Activated naive CD4-positive, alpha-beta T cell treated with anti-CD3 and anti-CD28 coated beads for 36 hours (primary cell): Measurements from ENCODE around the gene SERTAD1. TPM values are rescaled to one million over a fixed set of nuclear protein-coding genes. Genes with fewer than 3 reads are reported as not detected.

Source experiments
- CTCF ChIA-PET: fragments of 350-600 bp; sonication (Branson Sonifier 250); formaldehyde crosslinking; loops from one replicate; lab custom pipeline; 2021; ENCODE audit warnings: antibody characterized with exemption; lab: Charles Lee
- DNase-seq: peaks from one replicate; pipeline ENCODE4 v3.0.0-alpha.2; 2020
- H3K27ac Mint-ChIP-seq: one replicate; pipeline ENCODE4 v1.8.0; 2021; ENCODE audit warnings: mild to moderate bottlenecking, mixed read lengths
- H3K27me3 Mint-ChIP-seq: one replicate; pipeline ENCODE4 v1.8.0; 2021; ENCODE audit warnings: low read depth, mixed read lengths
- H3K36me3 Mint-ChIP-seq: one replicate; pipeline ENCODE4 v1.8.0; 2021; ENCODE audit warnings: low read depth, mixed read lengths
- H3K4me1 Mint-ChIP-seq: one replicate; pipeline ENCODE4 v1.8.0; 2021; ENCODE audit warnings: low read depth, mixed read lengths
- H3K4me3 Mint-ChIP-seq: one replicate; pipeline ENCODE4 v1.8.0; 2021; ENCODE audit warnings: mild to moderate bottlenecking, moderate library complexity, mixed read lengths
- H3K9me3 Mint-ChIP-seq: one replicate; pipeline ENCODE4 v1.8.0; 2021; ENCODE audit warnings: mixed read lengths
- intact Hi-C: fragments of 100-400 bp; cut with micrococcal nuclease; formaldehyde crosslinking; loops from one replicate; pipeline ENCODE4 v1.15.1; 2023
- total RNA-seq, 2 experiments: library from RNA; stranded (reverse); gene quantifications; one replicate each; pipeline ENCODE4 v1.2.3, GENCODE V29; 2021

SERTAD1 gene, protein sequence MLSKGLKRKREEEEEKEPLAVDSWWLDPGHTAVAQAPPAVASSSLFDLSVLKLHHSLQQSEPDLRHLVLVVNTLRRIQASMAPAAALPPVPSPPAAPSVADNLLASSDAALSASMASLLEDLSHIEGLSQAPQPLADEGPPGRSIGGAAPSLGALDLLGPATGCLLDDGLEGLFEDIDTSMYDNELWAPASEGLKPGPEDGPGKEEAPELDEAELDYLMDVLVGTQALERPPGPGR
- 1 to 10 TPM; 8.8 to 9.2 TPM for total RNA-seq

- peak; percentile 100 for DNase-seq
- H3K36me3 Mint-ChIP-seq, result peaks cover 12% of the 10 kb centered on the region
- intact Hi-C loops, result loop anchor here (1.0 to 5.0 kb wide), 9 partner anchors 8 to 1023 kb away; partner anchors contain the start of genes AKT2, BLVRB, C19orf47 and COQ8B
- H3K4me3 Mint-ChIP-seq, result peak within 1 kb of the TSS; percentile 89
- no peaks in the 10 kb centered on the region for H3K27me3 Mint-ChIP-seq
- no peaks in the 10 kb centered on the region for H3K9me3 Mint-ChIP-seq
- CTCF ChIA-PET, result interaction anchor here (1.0 to 1.7 kb wide), 5 partner anchors 13 to 96 kb away, joined by 3 to 7 read pairs (median 5); no protein-coding TSS in a partner anchor
- peaks cover 21% of the 10 kb centered on the region for H3K4me1 Mint-ChIP-seq
- peak within 1 kb of the TSS; percentile 97 for H3K27ac Mint-ChIP-seq
These were observed at the start of gene SERTAD1 for GRCh38 chr19:40425450-40426287. TSS of gene SERTAD1 (minus strand) at chr19:40425992. CDS start at chr19:40423546, 2,446 bp downstream.

DNA sequence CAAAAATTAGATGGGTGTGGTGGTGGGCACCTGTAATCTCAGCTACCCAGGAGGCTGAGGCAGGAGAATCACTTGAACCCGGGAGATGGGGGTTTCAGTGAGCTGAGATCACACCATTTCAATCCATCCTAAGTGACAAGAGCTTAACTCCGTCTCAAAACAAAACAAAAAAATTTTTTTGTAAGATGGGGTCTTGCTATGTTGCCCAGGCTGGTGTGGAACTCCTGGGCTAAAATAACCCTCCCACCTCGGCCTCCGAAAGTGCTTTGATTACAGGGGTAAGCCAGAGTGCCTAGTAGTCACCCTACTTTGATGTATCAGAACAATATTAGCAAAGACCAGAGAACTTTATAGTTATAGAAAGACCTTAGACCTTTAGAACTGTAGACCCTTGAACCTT lies 48.9 kb upstream of the SERTAD1 start:
- Mint-ChIP-seq H3K4me3 (no peak overlapping the region), H3K36me3 (no peaks in the 10 kb centered on the region), H3K4me1 (peaks cover 2% of the 10 kb centered on the region), H3K27me3 (no peaks in the 10 kb centered on the region), H3K27ac (no peak overlapping the region), H3K9me3 (no peaks in the 10 kb centered on the region)
- CTCF ChIA-PET, result interaction anchor here (0.7 kb wide), 1 partner anchor 54 kb away, joined by 3 read pairs; no protein-coding TSS in a partner anchor
- intact Hi-C loops, result no loop called here
- no peak for DNase-seq

- peaks cover 3% of the 10 kb centered on the region for H3K27me3 Mint-ChIP-seq
- no peak overlapping the region for H3K4me3 Mint-ChIP-seq
- no peaks in the 10 kb centered on the region for H3K36me3 Mint-ChIP-seq
- H3K27ac Mint-ChIP-seq, result no peak overlapping the region
- no peak for DNase-seq
- CTCF ChIA-PET, result no interaction called here
- intact Hi-C loops, result no loop called here
- peaks cover 2% of the 10 kb centered on the region for H3K4me1 Mint-ChIP-seq
- H3K9me3 Mint-ChIP-seq, result no peaks in the 10 kb centered on the region
These were observed 46.7 kb upstream of the SERTAD1 start for GRCh38 chr19:40472516-40472915.

DNA sequence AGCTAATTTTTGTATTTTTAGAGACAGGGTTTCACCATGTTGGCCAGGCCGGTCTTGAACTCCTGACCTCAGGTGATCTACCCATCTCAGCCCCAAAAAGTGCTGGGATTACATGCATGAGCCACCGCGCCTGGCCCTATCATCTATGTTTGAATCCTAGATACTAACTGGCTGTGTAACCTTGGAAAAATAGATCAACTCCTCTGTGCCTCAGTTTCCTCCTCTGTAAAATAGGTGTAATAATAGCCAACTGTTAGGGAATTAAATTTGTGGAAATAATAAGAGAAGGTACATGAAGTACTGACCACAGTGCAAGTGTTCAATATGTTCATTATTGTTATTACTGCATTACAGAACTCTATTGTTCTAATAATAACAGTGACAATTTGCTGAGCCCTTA lies 45.3 kb upstream of the SERTAD1 start:
- no peak overlapping the region for H3K4me3 Mint-ChIP-seq
- no peak for DNase-seq
- H3K27me3 Mint-ChIP-seq, result peaks cover 10% of the 10 kb centered on the region
- intact Hi-C loops, result no loop called here
- no peak overlapping the region for H3K27ac Mint-ChIP-seq
- H3K36me3 Mint-ChIP-seq, result peaks cover 4% of the 10 kb centered on the region
- no peaks in the 10 kb centered on the region for H3K9me3 Mint-ChIP-seq
- CTCF ChIA-PET, result interaction anchor here (1.3 kb wide), 1 partner anchor 166 kb away, joined by 4 read pairs; no protein-coding TSS in a partner anchor
- peaks cover 9% of the 10 kb centered on the region for H3K4me1 Mint-ChIP-seq

DNA sequence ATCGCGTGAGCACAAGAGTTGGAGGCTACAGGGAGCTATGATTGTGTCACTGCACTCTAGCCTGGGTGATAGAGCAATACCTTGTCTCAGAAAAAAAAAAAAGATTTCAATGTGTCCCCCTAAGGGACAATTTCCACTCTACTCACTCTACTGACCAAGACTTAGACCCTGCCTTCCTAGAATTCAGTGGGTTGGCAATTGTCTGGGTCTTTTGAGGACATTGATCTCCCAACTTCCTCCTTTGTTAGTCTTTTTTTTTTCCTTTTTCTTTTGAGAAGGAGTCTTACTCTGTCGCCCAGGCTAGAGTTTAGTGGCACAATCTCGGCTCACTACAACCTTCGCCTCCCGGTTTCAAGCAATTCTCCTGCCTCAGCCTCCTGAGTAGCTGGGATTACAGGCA lies 43.2 kb upstream of the SERTAD1 start:
- intact Hi-C loops, result loop anchor here (10.0 kb wide), 1 partner anchor 324 kb away; no protein-coding TSS in a partner anchor

DNA sequence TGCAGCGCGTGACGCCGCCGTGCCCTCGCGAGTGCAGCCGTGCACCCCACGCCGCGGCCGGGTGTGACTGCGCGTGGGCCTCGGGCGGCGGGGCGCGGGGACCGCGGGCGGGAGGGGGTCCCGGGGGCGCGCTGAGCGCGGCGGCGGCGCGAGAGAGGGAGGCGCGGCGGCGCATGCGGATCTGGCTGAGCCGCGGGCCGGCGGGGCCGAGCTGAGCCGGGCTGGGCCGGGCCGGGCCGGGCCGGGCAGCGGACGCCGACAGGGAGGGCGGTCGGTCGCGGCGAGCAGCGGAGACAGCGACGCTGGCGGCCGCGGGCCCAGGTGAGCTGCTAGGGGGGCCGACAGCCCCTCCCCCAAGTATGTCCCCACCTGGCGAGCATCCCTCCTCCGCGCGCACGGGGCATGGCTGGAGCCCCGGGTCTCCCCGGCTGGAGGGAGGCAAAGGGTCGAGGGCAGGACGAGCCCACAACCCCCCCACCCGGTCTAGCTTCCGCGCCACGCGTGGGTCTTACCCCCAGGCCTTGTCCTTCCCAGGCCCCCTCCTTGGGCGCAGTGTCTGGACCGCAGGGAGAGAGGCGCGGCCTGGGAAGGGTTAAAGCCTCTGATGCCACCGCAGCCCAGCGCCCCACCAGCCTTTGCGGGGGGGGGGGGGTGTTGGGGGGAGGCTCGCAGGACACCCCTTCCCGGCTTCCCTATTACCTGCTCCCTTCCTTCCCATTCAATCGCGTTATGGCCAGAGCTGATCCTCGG lies 41.4 kb upstream of the SERTAD1 start, which contains the start of gene SPTBN4:
Gene SPTBN4, plus strand, starts transcription at position 17 of the 750 bp plus-strand sequence. CDS start 5,621 bp downstream, outside the sequence.
- peaks cover 26% of the 10 kb centered on the region for H3K4me1 Mint-ChIP-seq
- CTCF ChIA-PET, result interaction anchor here (0.6 to 1.1 kb wide), 2 partner anchors 9 to 24 kb away, joined by 3 read pairs; no protein-coding TSS in a partner anchor
- H3K9me3 Mint-ChIP-seq, result no peaks in the 10 kb centered on the region
- H3K27me3 Mint-ChIP-seq, result peaks cover 10% of the 10 kb centered on the region
- peak within 1 kb of the TSS; percentile 1 for H3K27ac Mint-ChIP-seq
- H3K4me3 Mint-ChIP-seq, result peak within 1 kb of the TSS; percentile 78
- intact Hi-C loops, result loop anchor here (1.0 to 10.0 kb wide), 4 partner anchors 46 to 322 kb away; partner anchors contain the start of genes C19orf47, COQ8B and PLD3
- H3K36me3 Mint-ChIP-seq, result peaks cover 4% of the 10 kb centered on the region
- no peak for DNase-seq

More for the DNA sequence above, 43.2 kb upstream of the SERTAD1 start:
- no peaks in the 10 kb centered on the region for H3K9me3 Mint-ChIP-seq
- H3K36me3 Mint-ChIP-seq, result peaks cover 4% of the 10 kb centered on the region
- no peak for DNase-seq
- no peak overlapping the region for H3K27ac Mint-ChIP-seq
- CTCF ChIA-PET, result interaction anchor here (0.7 to 1.0 kb wide), 2 partner anchors 55 to 166 kb away, joined by 4 read pairs; no protein-coding TSS in a partner anchor
- peaks cover 10% of the 10 kb centered on the region for H3K27me3 Mint-ChIP-seq
- peaks cover 24% of the 10 kb centered on the region for H3K4me1 Mint-ChIP-seq
- H3K4me3 Mint-ChIP-seq, result no peak overlapping the region

DNA sequence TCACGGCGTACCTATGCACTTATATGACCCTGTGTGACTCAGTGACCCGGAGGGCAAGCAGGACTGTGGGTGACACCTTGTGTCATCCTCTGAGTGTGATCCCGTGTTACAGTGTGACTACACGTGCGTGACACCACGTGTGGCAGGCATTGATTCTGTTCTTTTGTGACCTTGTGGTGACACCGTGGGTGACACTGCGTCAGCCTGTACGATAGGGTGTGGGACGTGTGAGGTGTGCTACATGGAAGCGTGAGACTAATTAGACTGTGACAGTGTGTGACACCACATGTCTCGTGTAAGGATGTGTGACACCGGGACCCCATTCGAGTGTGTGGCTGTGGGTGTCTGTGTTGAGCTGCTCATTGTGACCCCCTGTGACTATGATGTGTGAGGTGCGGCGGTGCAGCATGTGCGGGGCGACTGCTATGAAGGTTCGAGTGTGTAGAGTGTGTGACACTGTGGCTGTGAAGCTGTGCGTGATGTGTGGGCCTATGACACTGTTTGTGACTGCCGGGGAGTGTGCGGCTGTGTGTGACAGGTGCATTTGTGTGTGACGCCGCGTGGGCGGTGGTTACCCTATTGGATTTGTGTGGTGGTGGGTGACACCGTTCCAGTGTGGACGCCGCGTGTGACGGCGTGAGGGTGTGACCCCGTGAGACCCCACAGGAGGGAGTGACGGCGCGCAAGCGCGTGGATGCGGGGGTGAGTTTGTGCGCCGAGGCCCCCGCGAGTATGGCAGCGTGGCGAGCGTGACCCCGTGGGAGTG lies 40.6 kb upstream of the SERTAD1 start:
- CTCF ChIA-PET, result interaction anchor here (0.5 to 2.6 kb wide), 10 partner anchors 11 to 168 kb away, joined by 3 to 13 read pairs (median 6); no protein-coding TSS in a partner anchor

DNA sequence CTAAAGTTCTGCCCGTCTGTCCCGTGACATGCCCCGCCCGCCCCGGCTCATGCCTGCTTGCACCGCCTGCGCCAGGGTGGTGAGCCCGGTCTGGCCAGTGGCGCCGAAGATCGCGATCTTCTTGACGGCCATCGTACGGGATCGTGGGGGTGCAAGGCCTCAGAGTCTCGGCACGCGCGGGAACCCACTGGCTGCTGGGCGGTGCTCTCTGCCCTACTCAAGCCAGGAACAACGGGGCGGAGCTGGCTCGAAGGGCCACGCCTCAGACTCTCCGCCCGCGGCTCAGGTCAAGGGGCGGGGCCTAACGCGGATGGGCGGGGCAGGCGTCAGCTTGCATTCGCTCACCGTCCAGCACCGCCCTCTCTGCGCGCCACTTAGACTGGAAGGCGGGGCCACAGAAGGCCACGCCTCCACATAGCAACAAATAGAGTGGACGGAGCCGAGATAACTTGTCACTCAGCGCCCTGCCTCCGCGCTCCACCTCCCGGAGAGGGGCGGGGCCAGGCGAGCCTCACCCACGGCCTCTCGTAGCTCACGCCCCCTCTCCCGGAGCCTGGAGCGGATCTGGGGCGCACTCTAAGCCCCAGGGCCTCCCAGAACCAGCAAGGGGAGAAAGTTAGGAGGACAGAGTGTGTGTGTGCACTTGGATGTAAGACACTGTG lies 39.9 kb upstream of the SERTAD1 start, which contains the start of gene BLVRB:
Gene BLVRB, minus strand, starts transcription at position 189 of the 662 bp plus-strand sequence. Its CDS starts 57 bp downstream, at position 132.
- no peaks in the 10 kb centered on the region for H3K9me3 Mint-ChIP-seq
- CTCF ChIA-PET, result interaction anchor here (0.5 to 2.6 kb wide), 18 partner anchors 10 to 175 kb away, joined by 3 to 13 read pairs (median 5); no protein-coding TSS in a partner anchor

More for the DNA sequence above, 40.6 kb upstream of the SERTAD1 start:
- H3K36me3 Mint-ChIP-seq, result peaks cover 4% of the 10 kb centered on the region
- peak overlapping the region; percentile 78 for H3K4me3 Mint-ChIP-seq
- peaks cover 26% of the 10 kb centered on the region for H3K4me1 Mint-ChIP-seq
- peak overlapping the region; percentile 1 for H3K27ac Mint-ChIP-seq
- DNase-seq, result peak; percentile 84
- peaks cover 10% of the 10 kb centered on the region for H3K27me3 Mint-ChIP-seq
- intact Hi-C loops, result loop anchor here (1.0 to 10.0 kb wide), 4 partner anchors 45 to 322 kb away; partner anchors contain the start of genes C19orf47, COQ8B and PLD3
- H3K9me3 Mint-ChIP-seq, result no peaks in the 10 kb centered on the region

GRCh38 chr19:40465025-40465556 lies 39.3 kb upstream of the SERTAD1 start:
- H3K4me3 Mint-ChIP-seq, result peak overlapping the region; percentile 78
- DNase-seq, result peak; percentile 61
- CTCF ChIA-PET, result interaction anchor here (0.6 to 2.6 kb wide), 24 partner anchors 10 to 174 kb away, joined by 3 to 13 read pairs (median 5); partner anchors contain the start of gene SERTAD3
- H3K9me3 Mint-ChIP-seq, result no peaks in the 10 kb centered on the region
- peaks cover 10% of the 10 kb centered on the region for H3K27me3 Mint-ChIP-seq
- H3K4me1 Mint-ChIP-seq, result peaks cover 26% of the 10 kb centered on the region
- peaks cover 4% of the 10 kb centered on the region for H3K36me3 Mint-ChIP-seq
- intact Hi-C loops, result loop anchor here (1.0 to 10.0 kb wide), 9 partner anchors 11 to 320 kb away; partner anchors contain the start of genes AKT2 and SERTAD1
- peak overlapping the region; percentile 50 for H3K27ac Mint-ChIP-seq

More for the DNA sequence above, 39.9 kb upstream of the SERTAD1 start, which contains the start of gene BLVRB:
- H3K4me3 Mint-ChIP-seq, result peak within 1 kb of the TSS; percentile 78
- intact Hi-C loops, result loop anchor here (1.0 to 10.0 kb wide), 12 partner anchors 11 to 321 kb away; partner anchors contain the start of genes AKT2, C19orf47, COQ8B and PLD3
- DNase-seq, result peak; percentile 100
- H3K27ac Mint-ChIP-seq, result peak within 1 kb of the TSS; percentile 50
- peaks cover 26% of the 10 kb centered on the region for H3K4me1 Mint-ChIP-seq
- H3K36me3 Mint-ChIP-seq, result peaks cover 4% of the 10 kb centered on the region
- H3K27me3 Mint-ChIP-seq, result peaks cover 10% of the 10 kb centered on the region
